Stomach (tissue), 4 donors: ENCODE measurements around the gene TMEM164.

Experiments used
- POLR2A ChIP-seq, 4 donors: fragments of 450-650 bp; IDR thresholded peaks; one replicate each; pipeline ENCODE4 v1.6.1; 2016; ENCODE audit warnings: antibody characterized with exemption in 4 of 4, control low read depth in 2 of 4, mild to moderate bottlenecking in 1 of 4, moderate library complexity in 1 of 4
- TF ChIP-seq, protein P1 (sequence below), 7 experiments: fragments of 450-650 bp in 4 of 7; fragments of 200-600 bp in 3 of 7; sonication (generic) in 3 of 7; IDR thresholded peaks; one replicate each; pipeline ENCODE4 v1.5.1; 2016 to 2019; ENCODE audit warnings: antibody characterized with exemption in 7 of 7, control low read depth in 2 of 7, mild to moderate bottlenecking in 1 of 7

DNA sequence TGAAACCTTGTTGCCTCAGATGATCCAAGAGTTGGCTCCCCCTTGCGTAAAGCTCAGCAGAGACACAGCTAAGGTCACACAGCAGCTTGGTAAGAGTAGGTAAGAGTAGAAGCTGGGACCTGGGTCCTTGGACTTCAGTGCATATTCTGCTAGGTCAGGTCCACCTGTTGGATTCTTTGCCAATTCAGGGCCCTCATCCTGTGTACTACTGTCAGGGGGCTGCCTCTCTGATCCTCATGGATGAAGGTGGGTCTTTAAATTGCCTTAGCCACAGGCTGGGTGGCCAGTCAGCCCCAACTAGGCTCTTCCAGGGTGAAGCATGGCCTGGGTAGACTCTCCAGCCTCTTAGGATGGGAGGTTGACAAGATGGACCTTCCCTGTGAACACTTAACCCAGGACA is 159.2 kb downstream of the TMEM164 start:
- TF ChIP-seq, protein P1, sequence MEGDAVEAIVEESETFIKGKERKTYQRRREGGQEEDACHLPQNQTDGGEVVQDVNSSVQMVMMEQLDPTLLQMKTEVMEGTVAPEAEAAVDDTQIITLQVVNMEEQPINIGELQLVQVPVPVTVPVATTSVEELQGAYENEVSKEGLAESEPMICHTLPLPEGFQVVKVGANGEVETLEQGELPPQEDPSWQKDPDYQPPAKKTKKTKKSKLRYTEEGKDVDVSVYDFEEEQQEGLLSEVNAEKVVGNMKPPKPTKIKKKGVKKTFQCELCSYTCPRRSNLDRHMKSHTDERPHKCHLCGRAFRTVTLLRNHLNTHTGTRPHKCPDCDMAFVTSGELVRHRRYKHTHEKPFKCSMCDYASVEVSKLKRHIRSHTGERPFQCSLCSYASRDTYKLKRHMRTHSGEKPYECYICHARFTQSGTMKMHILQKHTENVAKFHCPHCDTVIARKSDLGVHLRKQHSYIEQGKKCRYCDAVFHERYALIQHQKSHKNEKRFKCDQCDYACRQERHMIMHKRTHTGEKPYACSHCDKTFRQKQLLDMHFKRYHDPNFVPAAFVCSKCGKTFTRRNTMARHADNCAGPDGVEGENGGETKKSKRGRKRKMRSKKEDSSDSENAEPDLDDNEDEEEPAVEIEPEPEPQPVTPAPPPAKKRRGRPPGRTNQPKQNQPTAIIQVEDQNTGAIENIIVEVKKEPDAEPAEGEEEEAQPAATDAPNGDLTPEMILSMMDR (IDR thresholded peaks at IDR 0.05) = no peak
- TF ChIP-seq POLR2A (IDR thresholded peaks at IDR 0.05) = no peak
